Activated naive CD4-positive, alpha-beta T cell (primary cell): ENCODE results near the gene ANKRA2.
A peak's percentile ranks its signal among the peaks of the same experiment; 100 is the strongest.
"Not testable (repeated sequence)": the region's sequence is repeated elsewhere in the genome, so short reads cannot be mapped to it uniquely, and the experiment has no call there.

Experiments
- DNase-seq, 4 experiments: peaks; one replicate each; lab custom pipeline; 2025; lab: John Stamatoyannopoulos, UW

ANKRA2 gene

DNA sequence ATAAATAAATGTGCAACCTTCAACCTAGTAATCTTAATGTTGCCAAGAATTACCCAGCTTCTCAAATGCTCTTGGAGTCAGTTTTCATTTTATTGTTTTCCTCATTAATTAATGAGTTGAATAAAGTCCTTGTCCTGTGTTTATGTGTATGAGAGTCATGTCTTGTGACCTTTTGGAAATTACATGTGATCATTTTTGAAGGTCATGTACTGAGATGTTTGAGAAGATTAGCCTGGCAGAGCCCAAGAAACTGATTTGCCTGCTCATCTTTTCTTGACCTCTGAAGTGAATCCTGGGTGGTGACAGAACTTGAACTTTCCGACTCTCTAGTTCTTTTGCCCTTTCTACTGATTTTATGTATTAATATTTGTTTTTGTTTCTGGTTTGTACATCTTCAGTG, 15.4 kb downstream of the ANKRA2 start:
- DNase-seq, result no peak

GRCh38 chr5:73545403-73545779, 20.0 kb downstream of the ANKRA2 start:
- no peak for DNase-seq

DNA sequence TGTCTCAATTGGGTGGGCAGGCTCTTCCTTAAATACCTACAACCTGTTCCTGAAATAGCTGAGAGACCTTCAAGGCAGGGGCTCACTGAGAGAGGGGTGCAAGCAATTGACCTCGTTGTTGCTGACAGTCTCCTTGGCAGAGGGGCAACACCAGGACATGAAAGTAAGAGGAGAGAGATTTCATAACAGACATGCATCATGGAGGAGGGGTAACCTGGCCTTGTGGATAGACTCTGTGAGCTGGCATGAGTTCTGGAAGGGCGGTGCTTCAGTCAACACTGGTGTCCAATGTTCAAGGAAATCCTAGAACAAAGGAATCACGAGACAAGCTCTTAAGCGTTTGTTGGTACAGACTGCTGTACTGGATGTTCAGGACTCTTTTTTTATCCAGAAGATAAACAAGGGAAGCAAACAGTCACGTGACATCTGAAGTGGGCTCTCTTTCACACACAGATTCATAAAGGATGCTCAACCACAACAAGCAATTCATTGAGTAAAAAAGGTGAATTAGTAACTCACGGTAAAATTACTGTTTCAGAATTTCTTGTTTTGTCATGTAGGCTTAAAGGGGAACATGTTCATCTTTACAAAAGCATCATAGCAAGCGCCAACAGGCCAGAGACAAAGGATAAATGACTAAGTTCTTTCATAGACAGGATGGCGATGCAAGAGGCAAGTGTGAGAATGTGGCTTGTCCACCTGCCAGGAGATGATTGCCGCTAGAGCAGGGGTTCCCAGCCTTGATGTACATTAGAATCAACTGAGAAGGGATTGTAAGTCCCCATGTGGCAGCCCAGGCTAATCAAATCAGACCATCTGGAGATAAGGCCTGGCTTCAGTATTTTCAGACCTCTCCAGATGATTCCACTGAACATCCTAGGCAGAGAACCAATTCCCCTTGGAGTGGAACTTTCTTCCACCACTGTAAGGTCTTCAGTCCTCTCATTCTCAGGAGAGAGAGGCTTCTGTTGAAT, 20.7 kb downstream of the ANKRA2 start:
- no peak for DNase-seq

DNA sequence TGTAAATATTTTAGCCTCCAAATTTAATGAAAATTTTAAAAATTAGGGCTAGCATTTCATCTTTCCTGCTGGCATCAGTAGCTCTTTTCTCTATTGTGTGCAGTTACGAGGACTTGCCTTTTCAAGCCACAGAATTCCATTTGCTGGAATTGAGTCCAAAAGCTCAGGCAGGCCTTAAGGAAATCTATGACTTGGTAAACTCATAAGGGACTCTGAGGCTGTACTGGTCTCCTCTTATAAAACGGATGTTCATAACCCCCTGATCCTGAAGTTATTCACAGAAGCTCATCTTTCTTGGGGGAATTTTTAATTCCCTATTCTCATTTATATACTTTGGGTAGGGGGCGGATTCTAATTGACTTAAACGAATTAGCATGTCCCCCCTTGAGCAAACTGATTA, 23.4 kb downstream of the ANKRA2 start:
- DNase-seq, result no peak

GRCh38 chr5:73540192-73540591, 25.2 kb downstream of the ANKRA2 start:
- DNase-seq, result no peak

DNA sequence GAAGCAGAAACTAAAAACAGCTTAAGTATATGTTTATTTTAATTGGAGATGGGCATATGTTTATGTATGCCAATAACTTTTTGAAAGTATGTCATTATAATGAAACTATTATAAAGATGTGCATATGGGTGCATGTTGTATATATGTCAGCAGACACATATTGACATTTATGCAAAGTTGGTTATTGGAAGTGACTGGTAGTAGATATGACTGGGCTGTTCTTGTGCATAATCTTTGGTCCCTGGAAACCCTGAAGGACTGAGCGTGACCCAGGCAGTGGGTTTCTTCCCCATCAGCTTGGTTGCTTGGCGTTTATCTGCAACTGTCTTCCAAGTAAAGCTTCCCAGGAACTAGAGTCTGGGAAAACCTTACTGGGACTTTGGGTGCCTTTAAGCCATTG, 25.7 kb downstream of the ANKRA2 start:
- DNase-seq, result no peak

DNA sequence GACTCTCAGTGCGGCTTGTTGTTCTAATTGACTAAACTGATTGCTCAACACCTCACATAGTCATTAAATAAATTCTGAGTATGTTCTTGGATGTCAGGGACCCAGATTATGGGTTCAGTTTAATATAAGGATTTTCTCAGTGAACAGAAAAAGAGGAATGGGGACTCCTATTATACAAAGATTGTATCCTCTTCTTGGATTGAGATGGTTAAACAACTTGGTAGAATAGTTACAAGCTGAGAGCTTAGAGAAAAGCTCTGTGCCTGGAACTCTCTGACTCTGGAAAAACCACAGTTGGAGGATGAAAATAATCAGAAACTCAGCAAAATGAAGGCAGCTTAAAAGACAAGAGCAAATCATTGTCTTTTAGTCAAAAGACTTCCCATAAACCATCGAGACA, 30.5 kb downstream of the ANKRA2 start:
- DNase-seq, result no peak

DNA sequence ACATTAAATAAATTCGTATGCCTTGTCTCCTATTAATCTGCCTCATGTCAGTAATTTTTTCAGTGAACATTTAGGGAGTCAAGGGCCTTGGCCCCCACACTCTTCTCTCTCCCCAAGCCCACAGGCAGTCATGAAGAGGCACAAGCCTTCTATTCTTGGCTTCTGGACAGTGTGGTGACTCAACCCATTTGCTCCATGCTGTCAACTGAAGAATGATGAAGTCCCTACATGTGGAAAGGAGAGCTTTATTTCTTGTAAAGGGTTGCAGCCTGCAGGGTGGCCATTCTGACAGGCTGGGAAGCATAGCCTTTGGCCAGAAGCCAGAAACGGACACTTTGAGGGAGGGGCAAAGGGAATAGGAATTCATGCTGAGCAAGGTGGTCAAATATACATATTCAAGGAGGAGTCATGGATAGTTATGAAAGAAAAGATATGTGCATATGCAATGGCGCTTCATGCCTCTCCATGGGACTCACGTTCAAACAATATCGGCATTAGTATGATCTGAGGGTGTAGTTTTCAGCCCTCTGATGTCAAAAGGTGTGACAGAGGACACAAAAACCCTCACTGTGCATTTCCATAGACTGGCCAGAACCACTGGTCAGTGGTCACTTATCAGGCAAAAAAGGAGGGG, 31.3 kb downstream of the ANKRA2 start:
- no peak for DNase-seq

- DNase-seq, result no peak
Observed at GRCh38 chr5:73532195-73532594, 33.2 kb downstream of the ANKRA2 start.

- DNase-seq, result no peak
Observed at GRCh38 chr5:73531356-73531755, 34.1 kb downstream of the ANKRA2 start.

GRCh38 chr5:73529081-73529480, 36.4 kb downstream of the ANKRA2 start:
- no peak for DNase-seq

GRCh38 chr5:73528248-73528647, 37.2 kb downstream of the ANKRA2 start:
- DNase-seq, result no peak

- no peak for DNase-seq
Observed at GRCh38 chr5:73525606-73526203, 39.7 kb downstream of the ANKRA2 start.

DNA sequence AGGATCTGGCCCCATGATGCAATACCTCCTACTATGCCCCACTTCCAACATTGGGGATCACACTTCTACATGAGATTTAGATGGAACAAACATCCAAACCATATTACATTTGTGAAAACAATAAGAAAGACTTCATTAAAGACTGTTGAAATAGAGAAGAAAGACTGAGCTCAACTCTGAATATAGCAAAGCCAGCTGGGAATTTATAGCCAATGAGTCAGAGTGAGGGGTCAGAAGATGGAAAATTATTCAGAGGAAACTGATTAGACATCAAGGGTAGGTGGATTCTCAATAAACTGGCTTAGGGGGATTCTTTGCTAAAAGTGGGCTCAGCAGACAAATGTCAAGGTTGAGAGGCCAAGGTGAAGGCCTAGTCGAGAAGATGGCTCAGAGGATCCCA, 41.6 kb downstream of the ANKRA2 start:
- DNase-seq, result no peak

- DNase-seq, result no peak
Observed at GRCh38 chr5:73522989-73523388, 42.5 kb downstream of the ANKRA2 start.

DNA sequence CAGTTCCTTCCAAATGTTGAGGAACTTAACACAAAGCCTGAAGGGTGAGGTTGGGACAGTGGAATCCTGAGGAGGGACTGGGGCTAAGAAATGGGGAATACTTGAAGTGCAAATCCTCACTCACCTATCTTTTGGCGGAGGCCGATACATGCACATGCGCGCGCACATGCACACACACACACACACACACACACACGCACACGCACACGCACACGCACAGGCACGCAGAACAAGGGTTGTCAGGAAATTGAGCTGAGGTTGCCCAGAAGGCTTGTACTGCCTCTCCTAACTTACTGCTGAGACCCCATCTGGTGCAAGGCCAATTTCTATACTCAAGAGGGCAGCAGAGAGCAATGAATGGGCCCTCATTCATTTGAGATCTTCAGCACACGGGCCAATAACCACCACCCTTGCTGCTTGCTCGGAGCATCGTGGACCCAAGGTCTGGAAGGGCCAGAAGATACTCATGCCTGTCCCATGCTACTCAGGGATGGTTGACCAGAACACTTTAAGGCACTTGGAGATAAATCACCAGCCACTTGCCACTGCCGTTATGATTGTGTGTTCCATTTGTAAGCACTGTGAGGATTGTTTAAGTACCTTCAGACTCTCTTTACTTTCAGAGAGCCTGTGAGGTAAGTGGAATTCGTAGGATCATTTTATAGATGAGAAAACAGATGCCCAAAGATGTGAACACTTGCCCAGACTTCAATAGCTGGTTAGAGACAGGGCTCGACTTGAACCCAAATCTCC, 45.7 kb downstream of the ANKRA2 start:
- peak in 3 of 4 experiments; percentile 4 to 47 (median 25) for DNase-seq

- no peak for DNase-seq
Observed at GRCh38 chr5:73515232-73515631, 50.2 kb downstream of the ANKRA2 start.

- no peak for DNase-seq
Observed at GRCh38 chr5:73514418-73514817, 51.0 kb downstream of the ANKRA2 start.

- DNase-seq, result no peak
Observed at GRCh38 chr5:73513996-73514395, 51.4 kb downstream of the ANKRA2 start.

DNA sequence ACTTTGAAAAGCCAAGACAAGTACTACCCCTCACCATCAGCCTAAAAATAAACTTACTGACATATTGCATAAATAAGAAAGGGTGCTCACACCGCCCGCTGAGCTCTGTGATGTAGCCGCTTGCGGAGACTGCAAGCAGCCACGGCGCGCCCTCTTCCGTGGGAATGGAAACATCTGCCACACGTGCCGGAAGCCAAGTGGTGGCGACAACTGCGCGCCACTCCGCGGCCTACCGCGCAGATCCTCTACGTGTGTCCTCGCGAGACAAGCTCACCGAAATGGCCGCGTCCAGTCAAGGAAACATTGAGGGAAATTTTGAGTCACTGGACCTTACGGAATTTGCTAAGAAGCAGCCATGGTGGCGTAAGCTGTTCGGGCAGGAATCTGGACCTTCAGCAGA, 56.9 kb downstream of the ANKRA2 start:
- DNase-seq, result not testable (repeated sequence)

DNA sequence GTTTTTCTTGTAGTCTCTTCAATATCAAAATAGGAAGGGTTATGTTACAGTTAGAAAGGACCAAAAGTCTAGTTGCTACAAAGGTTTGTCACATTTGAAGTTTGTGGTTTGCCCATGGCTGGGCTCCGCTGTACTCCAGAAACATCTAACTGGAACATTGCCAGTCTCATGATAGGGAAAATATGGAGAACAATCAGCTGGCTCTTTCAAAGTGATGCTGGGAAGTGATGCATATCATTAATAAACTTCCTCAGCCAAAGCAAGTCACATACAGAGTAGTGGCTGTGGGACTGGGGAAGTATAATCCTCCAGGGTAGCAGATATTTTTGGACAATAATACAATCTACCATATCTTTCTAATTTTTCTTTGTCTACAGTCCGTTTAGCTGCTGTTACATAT, 58.4 kb downstream of the ANKRA2 start:
- no peak for DNase-seq

- DNase-seq, result no peak
Observed at GRCh38 chr5:73506459-73506955, 58.9 kb downstream of the ANKRA2 start.
